NCI-H345 (cell line): ENCODE data around the gene CBX6.
"Not testable (repeated sequence)": the region's sequence is repeated elsewhere in the genome, so short reads cannot be mapped to it uniquely, and the experiment has no call there.

Experiments
- DNase-seq: peaks from one replicate; lab custom pipeline; 2025; lab: John Stamatoyannopoulos, UW

CBX6 gene

GRCh38 chr22:38872172-38872830 lies at the start of gene CBX6:
TSS of gene CBX6 (minus strand) at chr22:38872216. CDS start at chr22:38872190, 26 bp downstream.
- DNase-seq: peak; percentile 92

GRCh38 chr22:38921806-38922205 lies 49.8 kb upstream of the CBX6 start:
- no peak for DNase-seq

GRCh38 chr22:38921120-38921519 lies 49.1 kb upstream of the CBX6 start:
- peak; percentile 50 for DNase-seq

- DNase-seq: no peak
These were observed 47.7 kb upstream of the CBX6 start for GRCh38 chr22:38919631-38920190.

- no peak for DNase-seq
These were observed 39.4 kb upstream of the CBX6 start for GRCh38 chr22:38911434-38911833.

- DNase-seq: no peak
These were observed 35.8 kb upstream of the CBX6 start for GRCh38 chr22:38907767-38908166.

- DNase-seq: no peak
These were observed 34.0 kb upstream of the CBX6 start for GRCh38 chr22:38906052-38906451.

GRCh38 chr22:38904052-38904617 lies 32.1 kb upstream of the CBX6 start:
- DNase-seq: not testable (repeated sequence)

- no peak for DNase-seq
These were observed 29.2 kb upstream of the CBX6 start for GRCh38 chr22:38901111-38901641.

GRCh38 chr22:38900677-38901076 lies 28.7 kb upstream of the CBX6 start:
- no peak for DNase-seq

GRCh38 chr22:38891256-38891655 lies 19.2 kb upstream of the CBX6 start:
- DNase-seq: no peak

- no peak for DNase-seq
These were observed 18.4 kb upstream of the CBX6 start for GRCh38 chr22:38890377-38890776.

- no peak for DNase-seq
These were observed 14.3 kb upstream of the CBX6 start for GRCh38 chr22:38886333-38886732.

- DNase-seq: no peak
These were observed 11.1 kb upstream of the CBX6 start for GRCh38 chr22:38882972-38883622.

GRCh38 chr22:38881997-38882879 lies 10.2 kb upstream of the CBX6 start:
- DNase-seq: no peak

- DNase-seq: no peak
These were observed 9.5 kb upstream of the CBX6 start for GRCh38 chr22:38881464-38881871.

GRCh38 chr22:38879961-38880360 lies 7.9 kb upstream of the CBX6 start:
- no peak for DNase-seq

- no peak for DNase-seq
These were observed 7.2 kb upstream of the CBX6 start for GRCh38 chr22:38879108-38879729.

- DNase-seq: no peak
These were observed 6.0 kb upstream of the CBX6 start for GRCh38 chr22:38878001-38878400.

GRCh38 chr22:38874529-38875222 lies 2.7 kb upstream of the CBX6 start:
- no peak for DNase-seq
